ENCODE measurements around the gene TXNDC11. TPM values are rescaled to one million over a fixed set of nuclear protein-coding genes. Genes with fewer than 3 reads are reported as not detected.

The TXNDC11 gene
- polyA plus RNA-seq, 6 donors from 2014 or later, result 34.6 to 65.6 (median 40.2) TPM

GRCh38 chr16:11635679-11636171, 106.9 kb downstream of the TXNDC11 start:
- ATAC-seq (ENCODE audit: low read depth in 2 of 2) (no peak), DNase-seq (no peak)
- peaks cover under 1 to 13% (median 11%) of the 10 kb centered on the region in 3 donors for H3K4me1 Mint-ChIP-seq
- no peak overlapping the region for H3K27ac Mint-ChIP-seq
- H3K4me3 Mint-ChIP-seq, result no peak overlapping the region
- no peaks in the 10 kb centered on the region for H3K36me3 Mint-ChIP-seq
- peaks cover 0 to 12% (median 5%) of the 10 kb centered on the region in 3 donors for H3K27me3 Mint-ChIP-seq
- H3K9me3 Mint-ChIP-seq, result no peaks in the 10 kb centered on the region

- peaks cover 4 to 17% (median 11%) of the 10 kb centered on the region in 3 donors for H3K4me1 Mint-ChIP-seq
- ATAC-seq (ENCODE audit: low read depth in 2 of 2) (no peak), DNase-seq (no peak)
- H3K27me3 Mint-ChIP-seq, result peaks cover 0 to 12% (median 5%) of the 10 kb centered on the region in 3 donors
- no peak overlapping the region for H3K27ac Mint-ChIP-seq
- H3K9me3 Mint-ChIP-seq, result no peaks in the 10 kb centered on the region
- no peaks in the 10 kb centered on the region for H3K36me3 Mint-ChIP-seq
- H3K4me3 Mint-ChIP-seq, result no peak overlapping the region
Measured at GRCh38 chr16:11635113-11635652, 107.5 kb downstream of the TXNDC11 start.

- H3K9me3 Mint-ChIP-seq, result no peaks in the 10 kb centered on the region
- peaks cover 0 to 11% (median 5%) of the 10 kb centered on the region in 3 donors for H3K27me3 Mint-ChIP-seq
- ATAC-seq (ENCODE audit: low read depth in 2 of 2) (no peak), DNase-seq (no peak)
- H3K4me1 Mint-ChIP-seq, result peaks cover 13 to 26% (median 15%) of the 10 kb centered on the region in 3 donors
- no peak overlapping the region for H3K27ac Mint-ChIP-seq
- H3K36me3 Mint-ChIP-seq, result no peaks in the 10 kb centered on the region
- no peak overlapping the region for H3K4me3 Mint-ChIP-seq
Measured at GRCh38 chr16:11634312-11634711, 108.3 kb downstream of the TXNDC11 start.

- no peaks in the 10 kb centered on the region for H3K36me3 Mint-ChIP-seq
- H3K27me3 Mint-ChIP-seq, result peaks cover 0 to 6% (median 5%) of the 10 kb centered on the region in 3 donors
- peaks cover 18 to 38% (median 19%) of the 10 kb centered on the region in 3 donors for H3K4me1 Mint-ChIP-seq
- H3K9me3 Mint-ChIP-seq, result no peaks in the 10 kb centered on the region
- DNase-seq, result no peak
- H3K27ac Mint-ChIP-seq, result no peak overlapping the region
- H3K4me3 Mint-ChIP-seq, result peak overlapping the region in 1 of 8 donors; percentile 65
- no peak for ATAC-seq (ENCODE audit: low read depth in 2 of 2)
Measured at GRCh38 chr16:11633113-11633512, 109.5 kb downstream of the TXNDC11 start.

GRCh38 chr16:11632455-11632939, 110.2 kb downstream of the TXNDC11 start:
- H3K4me1 Mint-ChIP-seq, result peaks cover 18 to 40% (median 19%) of the 10 kb centered on the region in 3 donors
- H3K27me3 Mint-ChIP-seq, result peaks cover 0 to 6% (median 5%) of the 10 kb centered on the region in 3 donors
- H3K9me3 Mint-ChIP-seq, result no peaks in the 10 kb centered on the region
- ATAC-seq (ENCODE audit: low read depth in 2 of 2), result no peak
- H3K4me3 Mint-ChIP-seq, result no peak overlapping the region
- DNase-seq, result no peak
- no peak overlapping the region for H3K27ac Mint-ChIP-seq
- no peaks in the 10 kb centered on the region for H3K36me3 Mint-ChIP-seq

- Mint-ChIP-seq H3K27ac (peak overlapping the region in 1 of 6 donors; percentile 88), H3K4me1 (peaks cover 17 to 43% (median 18%) of the 10 kb centered on the region in 3 donors), H3K36me3 (no peaks in the 10 kb centered on the region), H3K27me3 (peaks cover 0 to 6% (median 5%) of the 10 kb centered on the region in 3 donors), H3K9me3 (no peaks in the 10 kb centered on the region), H3K4me3 (no peak overlapping the region)
- no peak for DNase-seq
- no peak for ATAC-seq (ENCODE audit: low read depth in 2 of 2)
Measured at GRCh38 chr16:11631214-11631613, 111.4 kb downstream of the TXNDC11 start.

GRCh38 chr16:11630768-11631056, 111.9 kb downstream of the TXNDC11 start:
- H3K27me3 Mint-ChIP-seq, result peaks cover 0 to 5% (median under 1%) of the 10 kb centered on the region in 3 donors

GRCh38 chr16:11630046-11630767, 112.5 kb downstream of the TXNDC11 start:
- DNase-seq (no peak), ATAC-seq (ENCODE audit: low read depth in 2 of 2) (no peak)
- no peaks in the 10 kb centered on the region for H3K9me3 Mint-ChIP-seq
- peak overlapping the region in 4 of 6 donors; percentile 21 to 88 (median 74) for H3K27ac Mint-ChIP-seq
- H3K36me3 Mint-ChIP-seq, result no peaks in the 10 kb centered on the region
- peaks cover 14 to 50% (median 23%) of the 10 kb centered on the region in 3 donors for H3K4me1 Mint-ChIP-seq
- peak overlapping the region in 7 of 8 donors; percentile 51 to 84 (median 77) for H3K4me3 Mint-ChIP-seq
- peaks cover 0 to 5% (median 0%) of the 10 kb centered on the region in 3 donors for H3K27me3 Mint-ChIP-seq

More at GRCh38 chr16:11630768-11631056, 111.9 kb downstream of the TXNDC11 start:
- no peaks in the 10 kb centered on the region for H3K36me3 Mint-ChIP-seq
- H3K4me1 Mint-ChIP-seq, result peaks cover 12 to 45% (median 18%) of the 10 kb centered on the region in 3 donors
- peak overlapping the region in 3 of 6 donors; percentile 21 to 88 (median 64) for H3K27ac Mint-ChIP-seq
- DNase-seq (no peak), ATAC-seq (ENCODE audit: low read depth in 2 of 2) (no peak)
- H3K9me3 Mint-ChIP-seq, result no peaks in the 10 kb centered on the region
- peak overlapping the region in 4 of 8 donors; percentile 51 to 77 (median 62) for H3K4me3 Mint-ChIP-seq

Other genes with a start within 250 kb of the TXNDC11 start
- gene LITAF, start 155.9 kb downstream of the TXNDC11 start, polyA plus RNA-seq (ENCODE audit: low read depth in 6 of 6), result 100 to 1,000 TPM; 275 to 379 (median 304) TPM
- 10 to 100 TPM; 53.0 to 82.7 (median 67.7) TPM for gene SNN, start 74.4 kb downstream of the TXNDC11 start, polyA plus RNA-seq (ENCODE audit: low read depth in 6 of 6)
- gene ZC3H7A, start 54.4 kb upstream of the TXNDC11 start, polyA plus RNA-seq (ENCODE audit: low read depth in 6 of 6), result 10 to 100 TPM; 20.7 to 38.4 (median 32.0) TPM
- 100 to 1,000 TPM in 5 of 6 donors, 10 to 100 TPM in 1; 69.7 to 240 (median 184) TPM for gene RSL1D1, start 108.7 kb upstream of the TXNDC11 start, polyA plus RNA-seq (ENCODE audit: low read depth in 6 of 6)
- gene GSPT1, start 173.1 kb upstream of the TXNDC11 start, polyA plus RNA-seq (ENCODE audit: low read depth in 6 of 6), result 10 to 100 TPM; 35.4 to 65.5 (median 54.3) TPM
- 1 to 10 TPM in 4 of 6 donors, not detected in 2; 1.4 to 8.7 (median 6.1) TPM for gene NPIPB2, start 199.2 kb upstream of the TXNDC11 start, polyA plus RNA-seq (ENCODE audit: low read depth in 6 of 6)
- 10 to 100 TPM; 24.0 to 75.8 (median 39.7) TPM for gene TNFRSF17, start 222.4 kb upstream of the TXNDC11 start, polyA plus RNA-seq (ENCODE audit: low read depth in 6 of 6)
- 100 to 1,000 TPM in 5 of 6 donors, 10 to 100 TPM in 1; 96.0 to 209 (median 155) TPM for gene SNX29, start 233.9 kb upstream of the TXNDC11 start, polyA plus RNA-seq (ENCODE audit: low read depth in 6 of 6)